Smooth muscle cell (in vitro differentiated cells): ENCODE data around the gene LYL1. TPM values are rescaled to one million over a fixed set of nuclear protein-coding genes. Genes with fewer than 3 reads are reported as not detected.

ENCODE experiments used
- DNase-seq: peaks from one replicate; lab custom pipeline; 2025; ENCODE audit not compliant: unreplicated experiment; lab: John Stamatoyannopoulos, UW
- H2AFZ ChIP-seq: fragments of 200-600 bp; sonication (generic); 2 replicates; pipeline ENCODE4 v1.6.0; 2016; ENCODE audit warnings: antibody characterized with exemption, low read depth, mild to moderate bottlenecking
- H3F3A ChIP-seq: fragments of 200-600 bp; sonication (generic); 2 replicates; pipeline ENCODE4 v1.6.0; 2017; ENCODE audit warnings: antibody characterized with exemption, low read depth
- H3K27ac ChIP-seq: fragments of 200-600 bp; sonication (generic); 2 replicates; pipeline ENCODE4 v1.5.1; 2016; ENCODE audit warnings: low read depth, mild to moderate bottlenecking
- H3K27me3 ChIP-seq: fragments of 200-600 bp; sonication (generic); 2 replicates; pipeline ENCODE4 v1.6.1; 2016; ENCODE audit warnings: low read depth, mild to moderate bottlenecking
- H3K36me3 ChIP-seq: fragments of 200-600 bp; sonication (generic); 2 replicates; pipeline ENCODE4 v1.5.1; 2016; ENCODE audit warnings: low read depth
- H3K4me1 ChIP-seq: fragments of 200-600 bp; sonication (generic); 2 replicates; pipeline ENCODE4 v1.5.1; 2016; ENCODE audit warnings: low read depth
- H3K4me2 ChIP-seq: fragments of 200-600 bp; sonication (generic); 2 replicates; pipeline ENCODE4 v1.6.0; 2016; ENCODE audit warnings: mild to moderate bottlenecking
- H3K4me3 ChIP-seq: fragments of 200-600 bp; sonication (generic); 2 replicates; pipeline ENCODE4 v1.5.1; 2016; ENCODE audit warnings: mild to moderate bottlenecking
- H3K79me2 ChIP-seq: fragments of 200-600 bp; sonication (generic); 2 replicates; pipeline ENCODE4 v1.6.0; 2016; ENCODE audit warnings: low read depth, mild to moderate bottlenecking
- H3K9ac ChIP-seq: fragments of 200-600 bp; sonication (generic); 2 replicates; pipeline ENCODE4 v1.6.0; 2016; ENCODE audit warnings: low read depth
- H3K9me3 ChIP-seq: fragments of 200-600 bp; sonication (generic); replicated peaks from 2 replicates; pipeline ENCODE4 v1.5.1; 2016; ENCODE audit warnings: low read depth
- H4K20me1 ChIP-seq: fragments of 200-600 bp; sonication (generic); 2 replicates; pipeline ENCODE4 v1.6.0; 2016; ENCODE audit warnings: low read depth
- WGBS: methylation state at CpG from one replicate; pipeline ENCODE4 v1.1.7; 2016; ENCODE audit warnings: low lambda C conversion rate; 5-methylcytosine and 5-hydroxymethylcytosine counted together
- polyA plus RNA-seq: library from polyadenylated mRNA; unstranded; fragments of >200 nt; fragmentation: Nextera tagmentation; extraction: Ambion mirVana; gene quantifications from 2 replicates; pipeline ENCODE4 v1.2.1, GENCODE V29; 2016
- total RNA-seq: library from RNA; depleted of rRNA; stranded (reverse); fragments of >200 nt; gene quantifications from 2 replicates; pipeline ENCODE4 v1.2.3, GENCODE V29; 2014
- TF ChIP-seq, protein P1 (sequence below): fragments of 200-600 bp; sonication (generic); IDR thresholded peaks from 2 replicates; pipeline ENCODE4 v1.5.1; 2017; ENCODE audit warnings: borderline replicate concordance, mild to moderate bottlenecking, antibody characterized with exemption; ENCODE audit not compliant: insufficient read depth, poor library complexity, severe bottlenecking

LYL1 gene
- total and polyA plus RNA-seq, 2 experiments from 2014 or later = 2.8 to 3.2 TPM

DNA sequence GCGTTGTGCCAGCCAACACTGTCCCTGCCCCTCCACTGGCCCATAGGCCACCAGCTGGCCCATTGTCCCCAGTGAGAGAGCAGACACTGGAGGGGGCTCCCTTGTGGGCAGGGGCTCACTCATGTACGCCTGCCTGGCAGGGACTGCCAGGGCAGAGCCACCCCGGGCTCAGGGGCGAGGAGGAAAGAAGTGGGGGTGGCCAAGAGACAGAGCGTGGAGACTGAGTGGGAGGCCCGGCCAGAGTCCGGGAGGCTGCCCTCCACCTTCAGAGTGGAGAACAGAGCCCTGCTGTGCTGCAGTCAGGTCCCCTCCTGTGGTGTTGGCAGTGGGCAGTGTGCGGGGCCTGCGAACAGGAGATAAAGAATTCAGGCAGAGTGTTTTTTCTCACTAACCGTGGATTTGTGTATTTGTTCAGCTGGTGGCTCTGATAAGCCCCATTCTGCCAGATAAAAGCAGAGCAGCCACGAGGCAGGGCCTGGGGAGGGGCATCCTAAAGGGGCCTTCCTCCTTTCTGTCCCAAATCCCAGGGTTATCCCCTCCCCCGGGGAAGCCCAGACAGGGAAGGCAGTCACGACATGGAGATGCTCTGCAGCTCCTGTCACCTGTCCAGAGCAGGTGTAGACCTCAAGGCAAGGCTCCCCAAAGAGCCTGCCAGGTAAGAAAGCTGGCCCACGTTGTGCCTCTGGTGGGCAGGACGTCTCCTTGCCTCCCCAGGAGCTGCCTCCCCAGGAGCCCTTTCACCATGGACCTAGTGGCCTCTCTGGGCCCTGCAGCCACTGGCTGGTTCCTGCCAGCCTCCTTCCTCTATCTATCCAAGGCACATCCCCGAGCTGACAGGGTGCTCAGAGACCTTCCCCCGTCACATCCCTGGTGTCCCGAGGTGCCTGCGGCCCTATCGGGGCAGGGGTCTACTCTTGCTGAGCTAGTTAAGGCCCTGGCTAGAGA is 33.0 kb downstream of the LYL1 start:
- Histone ChIP-seq H2AFZ (no peak overlapping the region), H3K27me3 (no peaks in the 10 kb centered on the region), H3K9me3 (no peaks in the 10 kb centered on the region), H3K79me2 (no peaks in the 10 kb centered on the region), H3K27ac (no peak overlapping the region), H3K4me3 (no peak overlapping the region), H3K9ac (no peak overlapping the region), H3K4me1 (no peaks in the 10 kb centered on the region), H3F3A (no peaks in the 10 kb centered on the region), H3K4me2 (no peak overlapping the region), H3K36me3 (no peaks in the 10 kb centered on the region), H4K20me1 (no peaks in the 10 kb centered on the region)
- 64% methylated on average over 20 of the region's 20 CpGs for WGBS
- TF ChIP-seq, protein P1, sequence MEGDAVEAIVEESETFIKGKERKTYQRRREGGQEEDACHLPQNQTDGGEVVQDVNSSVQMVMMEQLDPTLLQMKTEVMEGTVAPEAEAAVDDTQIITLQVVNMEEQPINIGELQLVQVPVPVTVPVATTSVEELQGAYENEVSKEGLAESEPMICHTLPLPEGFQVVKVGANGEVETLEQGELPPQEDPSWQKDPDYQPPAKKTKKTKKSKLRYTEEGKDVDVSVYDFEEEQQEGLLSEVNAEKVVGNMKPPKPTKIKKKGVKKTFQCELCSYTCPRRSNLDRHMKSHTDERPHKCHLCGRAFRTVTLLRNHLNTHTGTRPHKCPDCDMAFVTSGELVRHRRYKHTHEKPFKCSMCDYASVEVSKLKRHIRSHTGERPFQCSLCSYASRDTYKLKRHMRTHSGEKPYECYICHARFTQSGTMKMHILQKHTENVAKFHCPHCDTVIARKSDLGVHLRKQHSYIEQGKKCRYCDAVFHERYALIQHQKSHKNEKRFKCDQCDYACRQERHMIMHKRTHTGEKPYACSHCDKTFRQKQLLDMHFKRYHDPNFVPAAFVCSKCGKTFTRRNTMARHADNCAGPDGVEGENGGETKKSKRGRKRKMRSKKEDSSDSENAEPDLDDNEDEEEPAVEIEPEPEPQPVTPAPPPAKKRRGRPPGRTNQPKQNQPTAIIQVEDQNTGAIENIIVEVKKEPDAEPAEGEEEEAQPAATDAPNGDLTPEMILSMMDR = no peak
- no peak for DNase-seq

DNA sequence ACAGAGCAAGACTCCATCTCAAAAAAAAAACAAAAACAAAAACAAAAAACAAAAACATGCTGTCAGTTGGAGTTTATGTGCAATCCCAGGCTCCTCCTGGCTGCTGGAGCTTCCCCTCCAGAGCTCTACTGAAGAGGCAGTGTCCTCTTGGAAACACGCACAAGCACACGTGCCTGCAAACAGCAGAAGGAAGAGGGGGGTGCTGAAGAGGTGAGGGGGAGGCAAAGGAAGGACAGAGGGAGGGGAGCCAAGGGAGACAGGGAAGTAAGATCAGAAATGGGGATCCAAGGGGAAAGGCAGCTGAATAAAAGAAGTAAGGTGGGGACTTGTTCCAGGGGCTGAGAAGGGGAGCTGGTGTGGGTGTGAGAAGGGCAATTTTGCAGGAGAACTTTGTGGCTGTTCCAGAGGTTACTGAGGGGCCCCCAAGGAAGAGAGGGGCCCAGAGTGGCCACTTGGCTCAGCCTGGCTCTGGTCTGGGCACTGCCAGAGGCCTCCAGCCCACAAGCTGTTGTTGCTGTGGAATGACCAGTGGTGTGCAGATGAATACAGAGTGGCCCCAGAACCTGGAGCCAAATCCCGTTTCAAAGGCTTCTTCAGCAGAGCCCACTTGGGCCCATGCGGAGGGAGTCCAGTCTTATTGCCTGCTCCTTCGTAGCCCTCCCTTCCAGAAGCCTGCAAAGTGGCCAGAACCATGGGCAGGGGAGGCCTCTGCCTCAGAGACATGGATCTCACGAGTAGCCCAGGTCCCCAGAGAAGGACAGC is 34.4 kb downstream of the LYL1 start:
- no peak overlapping the region for H2AFZ ChIP-seq
- no peaks in the 10 kb centered on the region for H3K79me2 ChIP-seq
- WGBS = 87% methylated on average over 6 of the region's 6 CpGs
- DNase-seq = no peak
- no peak overlapping the region for H3K4me3 ChIP-seq
- H3F3A ChIP-seq = no peaks in the 10 kb centered on the region
- H3K4me2 ChIP-seq = no peak overlapping the region
- H3K9ac ChIP-seq = no peak overlapping the region
- TF ChIP-seq, protein P1 = no peak
- H3K36me3 ChIP-seq = no peaks in the 10 kb centered on the region
- peaks cover 5% of the 10 kb centered on the region for H3K27me3 ChIP-seq
- no peaks in the 10 kb centered on the region for H4K20me1 ChIP-seq
- H3K9me3 ChIP-seq = no peaks in the 10 kb centered on the region
- H3K27ac ChIP-seq = no peak overlapping the region
- no peaks in the 10 kb centered on the region for H3K4me1 ChIP-seq

DNA sequence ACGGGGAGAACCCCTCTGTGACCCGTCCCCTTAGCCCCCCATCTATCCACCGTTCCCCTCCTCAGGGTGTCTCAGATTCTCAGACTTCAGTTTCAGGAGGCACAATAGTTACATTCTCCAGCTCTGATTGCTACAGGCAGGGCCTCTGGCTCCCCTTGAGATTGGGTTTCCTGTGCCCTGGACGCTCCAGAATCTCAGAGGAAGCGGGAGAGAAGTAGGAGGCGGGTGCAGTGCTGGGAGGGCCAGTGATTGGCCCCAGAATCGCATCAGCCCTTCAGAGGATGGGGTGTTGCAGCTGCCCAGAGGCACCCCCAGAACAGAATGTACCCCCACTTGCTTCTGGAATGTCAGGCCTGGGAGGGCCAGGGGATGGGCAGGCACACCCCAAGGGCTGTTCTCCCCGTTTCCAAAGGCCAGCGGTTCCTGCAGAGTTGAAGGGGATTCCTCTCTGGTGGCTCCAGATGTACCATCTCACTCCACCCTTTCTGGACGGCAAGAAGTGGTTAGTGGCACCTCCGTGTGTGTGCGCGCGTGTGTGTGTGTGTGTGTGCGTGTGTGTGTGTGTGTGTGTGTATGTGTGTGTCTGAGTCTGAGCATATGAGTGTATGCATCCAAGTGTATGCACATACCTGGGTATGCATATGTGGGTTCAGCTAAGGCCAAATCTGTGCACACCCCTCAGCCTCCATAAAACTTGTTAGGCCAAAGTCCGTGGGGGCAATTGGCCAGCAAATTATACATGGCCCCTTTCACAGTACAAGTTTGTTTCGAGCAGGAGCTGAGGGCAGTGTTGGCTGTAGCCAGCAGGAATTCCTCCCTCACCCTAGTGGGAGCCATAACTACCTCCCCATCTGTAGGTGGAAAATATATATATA is 35.5 kb downstream of the LYL1 start:
- Histone ChIP-seq H3K27ac (no peak overlapping the region), H2AFZ (no peak overlapping the region), H3K9me3 (no peaks in the 10 kb centered on the region), H3K4me3 (no peak overlapping the region), H3K9ac (no peak overlapping the region), H4K20me1 (no peaks in the 10 kb centered on the region), H3K4me1 (no peaks in the 10 kb centered on the region), H3K4me2 (no peak overlapping the region), H3K27me3 (peaks cover 15% of the 10 kb centered on the region), H3K36me3 (no peaks in the 10 kb centered on the region), H3K79me2 (no peaks in the 10 kb centered on the region), H3F3A (no peaks in the 10 kb centered on the region)
- TF ChIP-seq, protein P1 = no peak
- 92% methylated on average over 16 of the region's 17 CpGs for WGBS
- DNase-seq = no peak
